ENCODE data around the gene CAPN14.

- no peak for TF ChIP-seq POLR2A (IDR thresholded peaks at IDR 0.05; ENCODE audit: low read length)
- no peak for TF ChIP-seq GATA1 (IDR thresholded peaks at IDR 0.05; ENCODE audit: low read depth, low read length)
These were observed 49.0 kb downstream of the CAPN14 start for GRCh38 chr2:31168291-31168690.
